ENCODE results near the gene STRA6.

GRCh38 chr15:74173380-74174218, 29.0 kb downstream of the STRA6 start, which contains the start of gene ISLR:
- TF ChIP-seq EZH2 (IDR thresholded peaks at IDR 0.05; ENCODE audit: borderline replicate concordance, insufficient read depth, low read depth, low read length, poor library complexity, severe bottlenecking) (no peak), CTCF (IDR thresholded peaks at IDR 0.05) (no peak)
